ENCODE results near the gene NECTIN2.

GRCh38 chr19:44886141-44886540, 40.0 kb downstream of the NECTIN2 start:
- no peak for TF ChIP-seq EGR1 (IDR thresholded peaks at IDR 0.05; ENCODE audit: low read depth in 2 of 2)
- TF ChIP-seq ZBTB33 (IDR thresholded peaks at IDR 0.05): no peak

Data from liver (tissue), 2 donors.